Panc1 (cell line): Measurements from ENCODE around the gene NUMB.

Source experiments
- CTCF ChIP-seq: fragments of 450-650 bp; IDR thresholded peaks from 2 replicates; pipeline ENCODE4 v1.5.1; 2017; ENCODE audit warnings: mild to moderate bottlenecking
- POLR2AphosphoS5 ChIP-seq: IDR thresholded peaks from 2 replicates; pipeline ENCODE4 v1.6.1; 2012; ENCODE audit warnings: mild to moderate bottlenecking, low read depth, low read length, moderate library complexity
- REST ChIP-seq, 2 experiments: IDR thresholded peaks; 2 replicates each; pipeline ENCODE4 v1.6.1; 2011 to 2012; ENCODE audit warnings: low read depth in 2 of 2, control low read depth in 1 of 2, low read length in 1 of 2, mild to moderate bottlenecking in 1 of 2, moderate library complexity in 1 of 2; ENCODE audit not compliant: insufficient read depth in 1 of 2

- no peak for TF ChIP-seq CTCF
- no peak for TF ChIP-seq POLR2AphosphoS5
- no peak for TF ChIP-seq REST (IDR thresholded peaks at IDR 0.05; ENCODE audit: insufficient read depth in 1 of 2, low read depth in 2 of 2, low read length in 1 of 2)
These were observed 171.7 kb downstream of the NUMB start for GRCh38 chr14:73286598-73286997.
